CD4-positive, alpha-beta T cell treated with Interferon alpha-2 for 1 hour (primary cell): ENCODE data around the gene ULBP3.
"Not testable (repeated sequence)": the region's sequence is repeated elsewhere in the genome, so short reads cannot be mapped to it uniquely, and the experiment has no call there.

Experiments used
- DNase-seq, 2 donors: peaks; one replicate each; pipeline ENCODE4 v3.0.0-alpha.2; 2020 to 2022

Gene ULBP3

DNA sequence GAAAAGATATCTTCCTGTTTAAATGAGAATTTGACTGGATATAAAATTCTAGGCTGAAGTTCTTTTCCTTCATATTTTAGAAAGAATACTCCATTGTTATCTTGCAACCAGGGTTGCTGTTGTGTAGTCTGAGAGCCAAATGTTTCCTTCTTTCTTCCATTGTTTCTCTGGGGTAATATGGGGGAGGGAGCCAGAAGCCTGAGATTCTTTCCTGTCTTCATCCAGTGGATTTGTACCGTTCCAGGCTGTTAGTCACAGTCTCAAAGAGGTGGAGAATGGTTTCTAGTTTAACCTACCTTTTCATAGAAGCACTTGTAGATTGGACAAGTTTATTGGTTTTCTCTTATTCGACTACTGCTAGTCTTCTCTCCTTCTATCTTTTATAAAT is 6.1 kb upstream of the ULBP3 start:
- no peak for DNase-seq

GRCh38 chr6:150074396-150075033 is 5.6 kb upstream of the ULBP3 start:
- not testable (repeated sequence) for DNase-seq

DNA sequence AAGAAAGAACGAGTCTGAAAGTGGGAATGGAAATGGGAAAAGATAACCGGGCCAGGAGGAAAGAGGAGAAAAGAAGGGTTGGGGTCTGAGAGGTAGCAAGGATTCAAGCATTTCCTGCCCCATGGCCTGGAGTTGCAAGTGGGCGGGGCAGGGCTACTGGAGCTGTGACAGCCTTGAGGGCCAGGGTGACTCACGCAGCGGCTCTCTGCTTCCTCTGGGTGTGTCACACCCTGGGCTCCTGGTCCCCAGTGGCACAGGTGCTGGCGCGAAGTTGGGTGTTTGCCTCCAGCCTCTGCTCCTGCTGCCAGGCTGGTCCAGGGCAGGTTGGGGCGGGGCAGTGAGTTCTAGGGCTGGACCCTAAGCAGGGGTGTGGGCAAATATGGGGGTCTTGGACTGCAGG is 3.3 kb upstream of the ULBP3 start:
- DNase-seq = peak; percentile 15 to 30

- DNase-seq = no peak
These were observed 1.4 kb upstream of the ULBP3 start for GRCh38 chr6:150070236-150070818.

GRCh38 chr6:150069706-150070105 is 785 bp upstream of the ULBP3 start:
- peak in 1 of 2 donors; percentile 15 for DNase-seq

- peak in 1 of 2 donors; percentile 10 for DNase-seq
These were observed 770 bp downstream of the ULBP3 start for GRCh38 chr6:150068151-150068550.

- no peak for DNase-seq
These were observed 3.8 kb downstream of the ULBP3 start for GRCh38 chr6:150065083-150065482.

- no peak for DNase-seq
These were observed 5.3 kb downstream of the ULBP3 start for GRCh38 chr6:150063640-150064039.

- not testable (repeated sequence) for DNase-seq
These were observed 8.9 kb downstream of the ULBP3 start for GRCh38 chr6:150059973-150060372.

GRCh38 chr6:150058986-150059385 is 9.9 kb downstream of the ULBP3 start:
- DNase-seq = no peak

GRCh38 chr6:150058231-150058792 is 10.6 kb downstream of the ULBP3 start:
- no peak for DNase-seq

- DNase-seq = no peak
These were observed 11.4 kb downstream of the ULBP3 start for GRCh38 chr6:150057501-150057951.

DNA sequence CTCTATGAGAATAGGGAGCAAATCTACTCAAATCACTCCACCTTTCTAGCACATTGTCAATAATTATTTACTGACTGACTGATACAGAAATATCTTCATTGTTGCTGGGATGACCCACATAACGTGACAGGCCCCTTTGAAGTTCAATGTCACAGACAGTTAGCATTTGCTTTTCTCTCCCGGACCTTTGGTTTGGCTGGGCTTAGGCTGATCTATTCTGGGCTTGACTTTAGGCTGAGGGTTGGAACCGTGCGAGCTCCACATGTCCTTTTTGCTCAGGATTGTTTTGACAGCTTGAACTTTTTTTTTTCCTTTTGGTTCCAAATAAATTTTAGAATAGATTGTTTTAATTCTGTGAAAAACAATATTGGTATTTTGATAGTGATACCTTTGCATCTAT is 12.0 kb downstream of the ULBP3 start:
- DNase-seq = no peak

GRCh38 chr6:150056156-150056555 is 12.8 kb downstream of the ULBP3 start:
- no peak for DNase-seq

GRCh38 chr6:150055131-150055530 is 13.8 kb downstream of the ULBP3 start:
- DNase-seq = no peak

- no peak for DNase-seq
These were observed 15.5 kb downstream of the ULBP3 start for GRCh38 chr6:150053450-150053849.

DNA sequence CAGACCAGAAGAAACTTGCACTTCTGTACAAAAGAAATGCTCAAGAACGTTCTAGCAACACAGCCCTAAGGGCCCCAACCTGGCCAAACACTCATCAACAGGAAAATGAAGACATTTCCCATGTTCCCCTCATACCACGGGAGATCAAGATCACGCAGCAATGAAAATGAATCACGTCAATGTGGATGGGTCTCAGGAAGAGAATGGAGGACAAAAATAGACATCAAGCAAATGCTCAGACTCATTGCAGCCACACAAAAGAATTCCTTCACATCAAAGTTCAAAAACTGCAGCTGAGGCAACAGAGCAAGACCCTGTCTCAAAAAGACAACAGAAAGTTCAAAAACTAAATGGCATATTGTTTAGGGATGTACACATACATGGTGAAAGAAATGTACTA is 18.1 kb downstream of the ULBP3 start:
- no peak for DNase-seq

DNA sequence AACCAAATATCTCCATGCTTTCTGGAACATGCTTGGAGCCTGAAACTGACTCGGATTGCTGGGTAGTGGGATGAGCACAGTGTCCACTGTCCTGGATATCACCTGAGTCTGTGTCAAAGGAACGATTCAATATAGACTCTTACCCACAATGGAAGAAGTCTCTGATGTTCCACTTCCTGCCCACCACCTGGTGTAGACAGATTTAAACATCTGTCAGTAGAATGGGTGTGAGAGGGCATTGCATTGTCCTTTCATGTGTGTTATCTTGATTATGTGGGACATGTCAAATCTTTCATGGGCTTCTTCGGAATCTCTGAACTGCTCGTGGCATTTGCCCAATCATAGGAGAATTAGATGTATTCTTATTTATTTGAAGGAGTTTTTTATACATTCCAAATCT is 20.8 kb downstream of the ULBP3 start:
- no peak for DNase-seq

GRCh38 chr6:150046943-150047342 is 22.0 kb downstream of the ULBP3 start:
- DNase-seq = no peak

DNA sequence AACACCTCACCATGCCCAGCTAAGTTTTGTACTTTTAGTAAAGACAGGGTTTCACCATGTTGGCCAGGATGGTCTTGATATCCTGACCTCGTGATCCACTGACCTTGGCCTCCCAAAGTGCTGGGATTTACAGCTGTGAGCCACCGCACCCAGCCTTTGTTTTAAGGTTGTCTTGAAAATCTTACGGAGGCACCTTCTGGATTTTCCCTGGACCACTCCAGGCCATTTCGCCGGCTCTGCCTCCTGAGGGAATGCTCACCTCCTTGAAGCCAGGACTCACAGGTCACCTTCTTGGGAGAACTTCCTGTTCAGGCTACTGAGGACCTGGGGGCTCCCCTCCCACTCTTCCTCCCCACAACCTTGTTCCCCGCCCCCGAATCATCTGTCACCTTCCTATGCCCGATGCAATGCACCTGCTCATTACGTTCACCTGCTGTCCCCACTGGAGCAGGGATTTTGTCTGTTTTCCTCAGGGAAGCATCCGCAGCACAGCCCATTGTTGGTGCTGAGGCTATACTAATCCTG is 24.2 kb downstream of the ULBP3 start:
- no peak for DNase-seq

- DNase-seq = no peak
These were observed 25.2 kb downstream of the ULBP3 start for GRCh38 chr6:150043501-150044412.

DNA sequence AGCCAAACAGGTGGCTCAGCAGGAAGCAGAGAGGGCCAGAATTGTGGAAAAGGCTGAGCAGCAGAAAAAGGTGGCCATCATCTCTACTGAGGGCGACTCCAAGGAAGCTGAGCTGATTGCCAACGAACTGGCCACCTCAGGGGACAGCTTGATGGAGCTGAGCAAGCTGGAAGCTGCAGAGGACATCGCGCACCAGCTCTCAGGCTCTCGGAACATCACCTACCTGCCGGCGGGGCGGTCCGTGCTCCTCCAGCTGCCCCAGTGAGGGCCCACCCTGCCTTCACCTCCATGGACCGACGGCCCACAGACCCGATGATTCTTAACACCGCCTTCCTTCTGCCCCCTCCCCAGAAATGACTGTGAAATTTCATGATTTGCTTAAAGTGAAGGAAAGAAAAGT is 25.8 kb downstream of the ULBP3 start:
- DNase-seq = no peak
